Activated CD4-positive, alpha-beta memory T cell treated with anti-CD3 and anti-CD28 coated beads, Interleukin-2, amount 10 ng/mL, durations not matched to agents 7 days and 5 days (primary cell): Measurements from ENCODE around the gene OR52R1. TPM values are rescaled to one million over a fixed set of nuclear protein-coding genes. Genes with fewer than 3 reads are reported as not detected.
"Not testable (repeated sequence)": the region's sequence is repeated elsewhere in the genome, so short reads cannot be mapped to it uniquely, and the experiment has no call there.

Experiments
- CTCF ChIA-PET: fragments of 350-600 bp; sonication (Branson Sonifier 250); formaldehyde crosslinking; loops from one replicate; lab custom pipeline; 2021; ENCODE audit warnings: antibody characterized with exemption, inconsistent platforms; lab: Charles Lee
- POLR2A ChIA-PET: fragments of 350-600 bp; sonication (Branson Sonifier 250); formaldehyde crosslinking; loops from one replicate; lab custom pipeline; 2021; ENCODE audit warnings: antibody characterized with exemption; lab: Charles Lee
- DNase-seq: peaks from one replicate; pipeline ENCODE4 v3.0.0-alpha.2; 2020
- H3K27ac Mint-ChIP-seq: one replicate; pipeline ENCODE4 v1.8.0; 2021; ENCODE audit warnings: mild to moderate bottlenecking, mixed read lengths
- H3K27me3 Mint-ChIP-seq: one replicate; pipeline ENCODE4 v1.8.0; 2021; ENCODE audit warnings: mixed read lengths
- H3K36me3 Mint-ChIP-seq: one replicate; pipeline ENCODE4 v1.8.0; 2021; ENCODE audit warnings: low read depth, mixed read lengths
- H3K4me1 Mint-ChIP-seq: one replicate; pipeline ENCODE4 v1.8.0; 2021; ENCODE audit warnings: mixed read lengths
- H3K4me3 Mint-ChIP-seq: one replicate; pipeline ENCODE4 v1.8.0; 2021; ENCODE audit warnings: mild to moderate bottlenecking, mixed read lengths
- H3K9me3 Mint-ChIP-seq: one replicate; pipeline ENCODE4 v1.8.0; 2021; ENCODE audit warnings: mixed read lengths
- total RNA-seq, 2 experiments: library from RNA; stranded (reverse); gene quantifications; one replicate each; pipeline ENCODE4 v1.2.3, GENCODE V29; 2021

OR52R1 gene
- total RNA-seq, result not detected

GRCh38 chr11:4804280-4804679 is at the start of gene OR52R1:
Gene OR52R1 (minus strand): TSS chr11:4804380. CDS start chr11:4804380, 0 bp downstream.
- no peaks in the 10 kb centered on the region for H3K36me3 Mint-ChIP-seq
- ChIA-PET POLR2A (no interaction called here), CTCF (no interaction called here)

GRCh38 chr11:4851033-4851432 is 46.9 kb upstream of the OR52R1 start:
- Mint-ChIP-seq H3K36me3 (no peaks in the 10 kb centered on the region), H3K27me3 (no peaks in the 10 kb centered on the region), H3K27ac (no peak overlapping the region), H3K4me3 (no peak overlapping the region), H3K4me1 (no peaks in the 10 kb centered on the region), H3K9me3 (no peaks in the 10 kb centered on the region)
- no peak for DNase-seq
- ChIA-PET POLR2A (no interaction called here), CTCF (no interaction called here)

More at GRCh38 chr11:4804280-4804679, at the start of gene OR52R1:
- Mint-ChIP-seq H3K27me3 (peaks cover 1% of the 10 kb centered on the region), H3K27ac (no peak within 1 kb of the TSS), H3K4me1 (no peaks in the 10 kb centered on the region), H3K4me3 (no peak within 1 kb of the TSS), H3K9me3 (no peaks in the 10 kb centered on the region)
- DNase-seq, result no peak

GRCh38 chr11:4848908-4849532 is 44.8 kb upstream of the OR52R1 start, which contains the start of gene OR51S1:
Gene OR51S1 (minus strand): TSS chr11:4849208. CDS start chr11:4849208, 0 bp downstream.
- DNase-seq, result no peak
- Mint-ChIP-seq H3K4me1 (no peaks in the 10 kb centered on the region), H3K36me3 (no peaks in the 10 kb centered on the region), H3K9me3 (no peaks in the 10 kb centered on the region), H3K27me3 (no peaks in the 10 kb centered on the region), H3K27ac (no peak within 1 kb of the TSS), H3K4me3 (no peak within 1 kb of the TSS)
- POLR2A ChIA-PET, result no interaction called here
- CTCF ChIA-PET, result no interaction called here

GRCh38 chr11:4839851-4840549 is 35.8 kb upstream of the OR52R1 start:
- no peaks in the 10 kb centered on the region for H3K36me3 Mint-ChIP-seq
- DNase-seq, result no peak
- H3K9me3 Mint-ChIP-seq, result no peaks in the 10 kb centered on the region
- no peak overlapping the region for H3K27ac Mint-ChIP-seq
- H3K4me1 Mint-ChIP-seq, result no peaks in the 10 kb centered on the region
- CTCF ChIA-PET, result no interaction called here
- POLR2A ChIA-PET, result no interaction called here
- H3K4me3 Mint-ChIP-seq, result no peak overlapping the region
- H3K27me3 Mint-ChIP-seq, result no peaks in the 10 kb centered on the region

- H3K4me3 Mint-ChIP-seq, result no peak overlapping the region
- no peaks in the 10 kb centered on the region for H3K4me1 Mint-ChIP-seq
- no peaks in the 10 kb centered on the region for H3K27me3 Mint-ChIP-seq
- CTCF ChIA-PET, result no interaction called here
- no peak for DNase-seq
- H3K27ac Mint-ChIP-seq, result no peak overlapping the region
- no peaks in the 10 kb centered on the region for H3K36me3 Mint-ChIP-seq
- POLR2A ChIA-PET, result no interaction called here
- H3K9me3 Mint-ChIP-seq, result no peaks in the 10 kb centered on the region
Observed at GRCh38 chr11:4830909-4831308, 26.7 kb upstream of the OR52R1 start.

GRCh38 chr11:4830346-4830745 is 26.2 kb upstream of the OR52R1 start:
- CTCF ChIA-PET, result no interaction called here
- H3K4me1 Mint-ChIP-seq, result no peaks in the 10 kb centered on the region

GRCh38 chr11:4826425-4826824 is 22.2 kb upstream of the OR52R1 start:
- no peaks in the 10 kb centered on the region for H3K36me3 Mint-ChIP-seq
- DNase-seq, result no peak
- H3K4me1 Mint-ChIP-seq, result no peaks in the 10 kb centered on the region
- H3K27ac Mint-ChIP-seq, result no peak overlapping the region
- H3K9me3 Mint-ChIP-seq, result no peaks in the 10 kb centered on the region
- POLR2A ChIA-PET, result no interaction called here
- H3K4me3 Mint-ChIP-seq, result no peak overlapping the region
- no peaks in the 10 kb centered on the region for H3K27me3 Mint-ChIP-seq
- CTCF ChIA-PET, result interaction anchor here (0.8 kb wide), 1 partner anchor 189 kb away, joined by 4 read pairs; the partner anchor contains the start of gene OR51D1

More at GRCh38 chr11:4830346-4830745, 26.2 kb upstream of the OR52R1 start:
- POLR2A ChIA-PET, result no interaction called here
- no peak for DNase-seq
- Mint-ChIP-seq H3K4me3 (no peak overlapping the region), H3K36me3 (no peaks in the 10 kb centered on the region), H3K9me3 (no peaks in the 10 kb centered on the region), H3K27ac (no peak overlapping the region), H3K27me3 (no peaks in the 10 kb centered on the region)

GRCh38 chr11:4825132-4825531 is 21.0 kb upstream of the OR52R1 start:
- no peak for DNase-seq
- Mint-ChIP-seq H3K36me3 (no peaks in the 10 kb centered on the region), H3K27ac (no peak overlapping the region), H3K27me3 (no peaks in the 10 kb centered on the region), H3K4me1 (no peaks in the 10 kb centered on the region), H3K9me3 (no peaks in the 10 kb centered on the region), H3K4me3 (no peak overlapping the region)
- POLR2A ChIA-PET, result no interaction called here
- CTCF ChIA-PET, result no interaction called here

- no peaks in the 10 kb centered on the region for H3K27me3 Mint-ChIP-seq
- no peak for DNase-seq
- no peaks in the 10 kb centered on the region for H3K9me3 Mint-ChIP-seq
- H3K4me1 Mint-ChIP-seq, result no peaks in the 10 kb centered on the region
- no peak within 1 kb of the TSS for H3K27ac Mint-ChIP-seq
- no peak within 1 kb of the TSS for H3K4me3 Mint-ChIP-seq
- ChIA-PET CTCF (no interaction called here), POLR2A (no interaction called here)
- no peaks in the 10 kb centered on the region for H3K36me3 Mint-ChIP-seq
Observed at GRCh38 chr11:4821021-4821420, 16.8 kb upstream of the OR52R1 start, which contains the start of gene OR51F2. Gene OR51F2 (plus strand): TSS chr11:4821321. CDS start chr11:4821422, 101 bp downstream.

GRCh38 chr11:4809246-4809645 is 5.1 kb upstream of the OR52R1 start:
- no peak for DNase-seq
- Mint-ChIP-seq H3K4me3 (no peak overlapping the region), H3K27me3 (no peaks in the 10 kb centered on the region), H3K4me1 (no peaks in the 10 kb centered on the region), H3K27ac (no peak overlapping the region), H3K36me3 (no peaks in the 10 kb centered on the region), H3K9me3 (no peaks in the 10 kb centered on the region)
- ChIA-PET POLR2A (no interaction called here), CTCF (interaction anchor here (1.1 kb wide), 1 partner anchor 172 kb away, joined by 3 read pairs; the partner anchor contains the start of gene OR51D1)

GRCh38 chr11:4808476-4808875 is 4.3 kb upstream of the OR52R1 start:
- Mint-ChIP-seq H3K27ac (no peak overlapping the region), H3K36me3 (no peaks in the 10 kb centered on the region), H3K27me3 (no peaks in the 10 kb centered on the region), H3K4me1 (no peaks in the 10 kb centered on the region), H3K9me3 (no peaks in the 10 kb centered on the region), H3K4me3 (no peak overlapping the region)
- ChIA-PET POLR2A (no interaction called here), CTCF (no interaction called here)
- DNase-seq, result no peak

GRCh38 chr11:4801316-4801715 is 2.9 kb downstream of the OR52R1 start:
- H3K27ac Mint-ChIP-seq, H3K9me3 Mint-ChIP-seq, H3K27me3 Mint-ChIP-seq, DNase-seq, POLR2A ChIA-PET, H3K4me1 Mint-ChIP-seq, H3K36me3 Mint-ChIP-seq, H3K4me3 Mint-ChIP-seq, CTCF ChIA-PET: not testable (repeated sequence)

GRCh38 chr11:4798427-4799183 is 5.6 kb downstream of the OR52R1 start:
- POLR2A ChIA-PET, result no interaction called here
- H3K4me1 Mint-ChIP-seq, result no peaks in the 10 kb centered on the region
- DNase-seq, result no peak
- H3K27ac Mint-ChIP-seq, result no peak overlapping the region
- no peak overlapping the region for H3K4me3 Mint-ChIP-seq
- peaks cover 1% of the 10 kb centered on the region for H3K27me3 Mint-ChIP-seq
- CTCF ChIA-PET, result no interaction called here
- H3K9me3 Mint-ChIP-seq, result no peaks in the 10 kb centered on the region
- H3K36me3 Mint-ChIP-seq, result no peaks in the 10 kb centered on the region
